ENCODE data around the gene NME2.
"Not testable (repeated sequence)": the region's sequence is repeated elsewhere in the genome, so short reads cannot be mapped to it uniquely, and the experiment has no call there.

The NME2 gene

DNA sequence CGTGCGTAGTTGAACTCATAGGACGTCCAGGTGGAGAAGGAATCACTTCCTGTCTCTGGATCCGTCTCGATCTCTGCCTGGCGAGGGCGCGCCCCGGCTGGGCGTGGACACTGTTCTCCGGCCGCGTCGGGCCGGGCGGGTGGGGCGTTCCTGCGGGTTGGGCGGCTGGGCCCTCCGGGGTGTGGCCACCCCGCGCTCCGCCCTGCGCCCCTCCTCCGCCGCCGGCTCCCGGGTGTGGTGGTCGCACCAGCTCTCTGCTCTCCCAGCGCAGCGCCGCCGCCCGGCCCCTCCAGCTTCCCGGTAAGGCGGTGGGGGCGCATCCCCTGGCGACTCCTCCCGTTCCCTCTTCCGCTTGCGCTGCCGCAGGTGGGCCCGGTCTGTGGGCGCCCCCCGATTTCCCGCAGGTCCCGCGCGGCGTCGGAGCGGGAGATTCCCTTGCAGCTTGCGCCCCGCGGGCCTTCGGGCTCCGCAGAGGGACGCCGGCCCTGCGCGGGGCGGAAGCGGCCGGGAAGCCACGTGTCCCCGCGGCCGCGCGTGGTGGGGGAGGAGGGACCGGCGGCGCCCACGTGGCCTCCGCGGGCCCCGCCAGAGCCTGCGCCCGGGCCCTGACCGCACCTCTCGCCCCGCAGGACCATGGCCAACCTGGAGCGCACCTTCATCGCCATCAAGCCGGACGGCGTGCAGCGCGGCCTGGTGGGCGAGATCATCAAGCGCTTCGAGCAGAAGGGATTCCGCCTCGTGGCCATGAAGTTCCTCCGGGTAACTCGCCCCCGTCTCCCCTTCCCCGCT, at the start of gene NME2:
TSS of gene NME2 (plus strand) at position 214 of the 789 bp plus-strand sequence. CDS start at position 634, 420 bp downstream.
- peak; percentile 58 for DNase-seq

DNA sequence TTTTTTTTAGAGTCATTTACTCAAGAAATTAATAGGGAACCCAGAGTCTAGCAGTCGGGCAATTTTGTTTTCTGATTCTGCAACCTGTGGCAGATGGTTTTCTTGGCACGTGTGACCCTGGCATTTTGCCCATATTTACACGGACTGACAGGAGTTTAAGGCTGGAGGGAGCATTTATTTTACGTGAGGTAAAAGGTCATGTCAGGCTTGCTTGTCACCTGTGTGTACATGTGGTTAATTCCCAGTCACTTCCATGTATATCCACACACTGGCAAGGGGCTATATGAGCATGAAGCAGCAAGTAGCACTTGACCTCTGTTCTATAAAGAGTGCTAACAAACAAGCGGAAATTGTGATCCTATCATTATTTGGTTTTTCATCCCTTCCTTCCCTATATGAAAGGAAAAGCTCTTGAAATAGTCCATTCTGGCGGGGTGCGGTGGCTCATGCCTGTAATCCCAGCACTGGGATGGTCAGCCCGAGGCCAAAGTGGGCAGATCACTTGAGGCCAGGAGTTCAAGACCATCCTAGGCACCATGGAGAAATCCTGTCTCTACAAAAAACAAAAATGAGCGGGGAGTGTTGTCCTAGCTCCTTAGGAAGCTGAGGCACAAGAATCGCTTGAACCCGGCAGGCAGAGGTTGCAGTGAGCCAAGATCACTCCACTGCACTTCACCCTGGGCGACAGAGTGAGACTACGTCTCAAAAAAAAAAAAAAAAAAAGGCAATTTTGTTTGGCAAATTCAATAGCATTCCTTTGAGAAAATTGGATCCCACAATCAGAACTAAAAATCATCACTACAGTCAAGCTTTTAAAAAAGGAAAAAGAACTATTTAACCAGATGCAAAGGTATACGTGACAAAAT, 47.6 kb upstream of the NME2 start:
- no peak for DNase-seq

DNA sequence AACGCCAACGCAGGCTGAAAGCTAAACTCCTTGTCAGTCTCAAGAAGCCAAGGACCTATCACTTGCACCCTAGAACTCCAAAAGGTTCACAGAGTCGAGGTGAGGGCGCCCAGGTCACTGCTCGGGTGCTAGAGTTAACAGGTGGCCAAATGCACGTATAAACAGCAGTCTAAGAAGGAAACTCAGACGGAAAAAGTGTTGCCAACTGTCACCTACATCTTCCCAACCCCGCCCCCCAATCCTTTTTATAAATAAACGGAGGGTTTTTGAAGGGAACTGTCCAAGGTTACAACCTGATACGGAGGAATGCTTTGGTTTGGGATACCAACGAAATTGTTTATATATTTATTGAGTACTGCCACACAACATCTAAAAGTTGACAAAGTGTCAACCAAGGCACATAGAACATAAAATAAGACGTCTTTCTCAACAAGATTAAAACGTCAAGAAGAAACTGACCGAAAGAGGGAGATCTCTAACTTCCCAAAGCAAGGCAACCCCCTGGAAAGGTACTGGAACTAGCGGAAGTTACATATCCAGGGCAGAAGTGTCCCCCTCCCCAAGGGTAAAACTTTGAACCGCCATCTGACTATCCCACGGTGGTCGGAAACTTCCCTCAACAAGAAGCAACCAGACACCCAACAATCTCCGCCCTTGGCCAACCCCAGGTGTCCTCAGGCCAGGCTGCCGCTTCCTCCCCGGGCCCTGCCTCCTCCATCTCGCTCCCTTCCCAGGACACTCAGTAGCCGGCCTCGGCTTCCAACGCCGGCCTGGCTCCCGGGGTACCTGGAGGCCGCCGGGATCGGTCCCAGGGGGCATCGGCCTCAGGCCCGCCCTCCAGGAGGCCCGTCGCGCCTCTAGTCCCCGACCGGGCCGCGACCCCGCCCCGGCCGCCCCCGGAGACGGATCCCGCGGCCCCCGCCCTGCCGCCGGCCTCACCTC, 46.5 kb upstream of the NME2 start:
- DNase-seq = peak; percentile 25

DNA sequence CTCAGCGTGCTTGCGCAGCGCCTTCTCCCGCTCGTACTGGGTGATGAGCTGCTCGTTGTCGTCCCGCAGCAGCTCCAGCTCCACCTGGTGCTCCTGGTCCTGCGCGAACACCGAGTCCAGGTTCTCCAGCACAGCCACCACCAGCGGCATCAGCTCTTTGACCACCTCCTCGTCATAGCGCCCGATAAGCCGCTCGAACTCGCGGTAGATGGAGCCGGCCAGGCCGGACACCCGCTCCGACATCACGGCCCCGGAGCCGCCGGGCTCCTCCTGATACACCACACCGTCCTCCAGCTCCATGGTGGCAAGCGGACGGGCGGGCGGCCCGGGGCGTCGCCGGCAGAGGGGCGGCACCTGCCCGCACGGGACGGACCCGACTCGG, 45.9 kb upstream of the NME2 start:
- peak; percentile 42 for DNase-seq

DNA sequence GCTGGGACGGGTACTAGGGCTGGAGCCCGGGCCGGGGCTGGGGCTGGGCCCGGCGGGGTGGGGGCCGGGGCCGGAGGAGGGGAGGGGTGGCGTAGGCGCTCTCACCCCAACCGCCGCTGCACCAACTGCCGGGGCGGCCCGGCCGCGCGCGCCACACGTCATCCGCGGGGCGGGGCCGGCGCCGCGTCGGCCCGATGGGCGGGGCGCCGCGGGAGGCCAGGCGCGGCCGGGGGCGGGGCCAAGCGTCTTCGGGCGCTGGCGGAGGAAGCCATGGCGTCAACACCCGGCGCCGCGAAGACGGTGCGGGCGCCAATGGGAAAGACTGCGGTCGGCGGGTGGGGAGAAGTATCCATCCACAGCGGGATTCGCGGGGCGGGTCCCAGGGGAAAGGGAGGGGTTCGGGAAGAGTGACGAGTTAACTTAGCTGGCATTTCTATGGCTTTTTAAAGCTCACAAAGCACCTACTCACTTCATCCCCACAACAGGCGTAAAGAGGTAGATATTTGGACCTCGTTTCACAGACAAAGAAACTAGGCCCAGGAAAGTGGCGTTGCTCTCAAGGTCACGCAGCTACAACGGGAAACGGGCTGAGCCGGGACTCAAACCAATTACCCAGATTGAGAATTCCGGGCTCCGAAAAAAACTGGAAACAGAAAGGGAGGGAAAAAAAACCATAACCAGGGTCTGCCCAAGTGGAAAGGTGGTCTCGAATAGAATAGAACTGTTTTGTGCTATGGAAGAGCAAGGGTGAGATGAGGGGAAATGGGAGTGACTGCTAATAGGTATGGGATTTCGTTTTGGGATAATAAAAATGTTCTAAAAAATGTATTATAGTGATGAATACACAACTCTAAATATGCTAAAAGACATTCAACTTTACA, 45.2 kb upstream of the NME2 start, which contains the start of gene SPAG9:
TSS of gene SPAG9 (minus strand) at position 130 of the 881 bp plus-strand sequence. CDS start 212 bp downstream, outside the sequence.
- peak; percentile 91 for DNase-seq

DNA sequence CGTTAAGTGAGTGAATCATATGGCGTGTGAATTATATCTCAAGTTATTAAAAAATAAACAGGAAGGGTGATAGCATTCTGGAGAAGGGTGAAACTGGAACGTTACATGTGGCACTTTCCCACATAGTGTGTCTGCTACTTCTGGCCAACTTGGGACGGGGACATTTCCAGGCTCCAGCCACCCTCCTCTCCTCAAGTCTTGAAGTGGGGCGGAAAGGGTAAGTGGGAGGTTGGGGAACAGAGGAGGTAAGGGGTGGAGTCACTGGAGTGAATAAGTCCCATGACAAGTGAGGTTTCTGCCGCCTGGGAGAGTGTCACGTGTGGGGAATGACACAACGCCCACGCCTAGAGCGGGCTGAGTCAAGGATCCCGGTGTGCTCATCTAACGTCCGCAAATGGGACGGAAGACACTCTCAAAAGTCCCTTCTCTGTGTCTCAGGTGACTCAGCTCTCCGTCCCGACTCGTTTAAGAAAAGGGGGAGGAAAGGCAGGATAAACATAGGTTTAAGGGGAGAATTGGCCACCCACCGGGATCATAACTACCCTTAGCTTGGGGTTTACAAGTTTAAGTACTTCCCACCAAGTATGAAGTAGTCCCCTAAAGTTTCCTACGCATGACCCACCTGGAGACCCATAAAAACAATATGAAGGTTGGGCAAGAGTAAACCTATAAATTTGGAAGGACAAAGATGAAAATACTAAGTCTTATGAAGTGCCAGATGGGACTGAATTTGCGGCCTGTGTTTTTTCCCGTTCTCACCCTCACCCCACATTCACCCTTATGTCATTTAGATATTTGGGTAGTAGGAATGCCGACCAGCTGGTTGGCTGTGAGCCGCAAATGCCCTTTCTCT, 44.4 kb upstream of the NME2 start:
- DNase-seq = peak; percentile 85

DNA sequence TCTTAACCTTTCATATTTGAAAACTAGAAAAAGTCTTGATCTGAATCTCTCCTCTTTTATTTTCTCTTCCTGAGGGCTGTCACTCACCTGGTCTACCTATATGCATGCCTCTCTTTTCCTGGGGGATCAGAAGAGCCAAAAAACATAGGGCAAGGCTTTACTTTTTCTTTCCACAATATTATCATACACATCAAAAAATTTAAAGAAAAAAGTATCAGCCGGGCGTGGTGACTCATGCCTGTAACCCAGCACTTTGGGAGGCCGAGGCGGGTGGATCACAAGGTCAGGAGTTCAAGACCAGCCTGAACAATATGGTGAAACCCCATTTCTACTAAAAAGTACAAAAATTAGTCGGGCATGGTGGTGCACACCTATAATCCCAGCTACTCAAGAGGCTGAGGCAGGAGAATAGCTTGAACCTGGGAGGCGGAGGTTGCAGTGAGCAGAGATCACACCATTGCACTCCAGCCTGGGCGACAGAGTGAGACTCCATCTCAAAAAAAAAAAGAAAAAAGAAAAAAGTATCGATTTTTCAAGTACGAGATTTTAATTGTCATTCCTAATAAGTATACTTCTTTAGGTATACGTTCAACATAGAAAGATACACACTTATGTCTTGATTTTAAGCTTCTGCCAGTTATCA, 43.6 kb upstream of the NME2 start:
- not testable (repeated sequence) for DNase-seq

DNA sequence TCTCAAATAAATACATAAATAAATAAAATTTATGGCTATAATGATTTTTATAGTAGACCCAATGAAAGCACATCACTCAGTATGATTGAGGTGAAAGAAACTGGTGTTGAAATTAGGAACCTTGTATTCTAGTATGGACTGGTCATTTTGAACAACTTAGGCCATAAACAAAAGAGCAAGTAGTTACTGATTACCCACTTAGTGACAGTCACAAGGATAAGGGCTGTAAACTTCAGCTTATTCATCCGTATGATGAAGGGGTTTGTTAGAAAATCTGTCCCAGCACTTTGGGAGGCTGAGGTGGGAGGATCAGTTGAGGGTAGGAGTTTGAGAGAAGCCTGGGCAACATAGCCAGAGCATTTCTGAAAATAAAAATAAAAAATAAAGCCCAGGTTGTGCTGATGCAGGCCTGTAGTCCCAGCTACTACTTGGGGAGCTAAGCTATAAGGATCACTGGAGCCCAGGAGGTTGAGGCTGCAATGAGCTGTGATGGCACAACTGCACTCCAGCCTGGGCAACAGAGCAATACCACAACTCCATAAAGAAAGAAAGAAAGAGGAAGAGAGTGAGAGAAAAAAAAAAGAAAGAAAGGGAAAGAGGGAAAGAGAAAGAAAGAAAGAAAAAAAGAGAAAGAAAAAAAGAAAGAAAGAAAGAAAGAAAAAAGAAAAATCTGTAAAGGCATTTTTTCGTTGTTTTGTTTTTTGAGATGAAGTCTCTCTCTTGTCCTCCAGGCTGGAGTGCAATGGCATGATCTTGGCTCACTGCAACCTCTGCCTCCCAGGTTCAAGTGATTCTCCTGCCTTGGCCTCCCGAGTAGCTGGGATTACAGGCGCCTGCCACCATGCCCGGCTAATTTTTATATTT, 41.3 kb upstream of the NME2 start:
- no peak for DNase-seq

DNA sequence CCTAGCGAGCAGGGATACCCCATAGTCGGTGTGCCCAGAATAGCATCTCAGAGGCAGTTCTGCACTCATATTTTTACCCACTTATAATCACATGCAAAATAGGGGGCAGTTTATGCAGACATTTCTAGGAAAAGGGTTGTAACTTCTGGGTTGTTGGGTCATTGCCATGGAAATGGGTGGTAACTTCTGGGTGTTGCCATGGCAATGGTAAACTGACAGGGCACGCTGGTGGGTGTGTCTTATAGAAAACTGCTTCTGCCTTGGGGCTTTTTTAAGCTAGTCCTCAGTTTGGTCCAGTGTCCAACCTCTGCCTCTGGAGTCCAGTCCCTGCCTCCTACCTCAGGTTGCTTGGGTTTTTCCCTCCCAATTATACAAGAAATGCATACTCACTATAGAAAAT, 38.1 kb upstream of the NME2 start:
- DNase-seq = peak; percentile 61

DNA sequence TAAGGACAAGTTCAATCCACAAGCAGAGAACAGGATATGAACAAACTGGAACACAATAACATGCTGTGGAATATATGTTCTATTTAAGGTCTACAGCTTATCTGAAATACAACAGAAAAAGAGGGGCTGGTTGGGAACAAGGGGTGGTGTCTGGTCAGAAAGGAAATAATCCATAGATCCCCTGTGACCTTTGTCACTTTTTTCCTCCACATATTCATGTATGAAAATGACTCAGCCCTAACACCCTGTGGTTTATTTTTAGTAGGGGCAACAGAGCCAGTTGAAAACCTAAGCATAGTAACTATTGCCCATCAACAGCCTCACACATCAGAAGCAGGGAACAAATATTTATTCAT, 33.3 kb upstream of the NME2 start:
- DNase-seq = no peak

DNA sequence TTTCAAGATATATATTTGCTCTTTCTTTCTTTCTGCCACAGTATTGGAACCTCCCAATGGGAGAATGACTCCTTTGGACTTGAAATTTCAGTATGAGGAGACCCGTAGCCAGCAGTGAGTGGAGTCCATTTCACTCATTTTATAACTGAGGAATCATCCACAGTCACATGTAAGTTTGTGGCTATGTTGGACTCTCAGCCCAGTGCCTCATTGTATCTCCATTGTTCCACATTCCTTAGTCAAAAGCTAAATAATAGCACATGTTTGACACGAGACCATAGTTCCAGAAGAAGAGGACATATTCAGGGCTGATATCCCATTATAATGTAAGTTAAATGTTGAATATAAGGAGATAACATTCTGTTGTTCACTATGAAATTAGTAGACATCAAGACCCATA, 32.8 kb upstream of the NME2 start:
- no peak for DNase-seq

DNA sequence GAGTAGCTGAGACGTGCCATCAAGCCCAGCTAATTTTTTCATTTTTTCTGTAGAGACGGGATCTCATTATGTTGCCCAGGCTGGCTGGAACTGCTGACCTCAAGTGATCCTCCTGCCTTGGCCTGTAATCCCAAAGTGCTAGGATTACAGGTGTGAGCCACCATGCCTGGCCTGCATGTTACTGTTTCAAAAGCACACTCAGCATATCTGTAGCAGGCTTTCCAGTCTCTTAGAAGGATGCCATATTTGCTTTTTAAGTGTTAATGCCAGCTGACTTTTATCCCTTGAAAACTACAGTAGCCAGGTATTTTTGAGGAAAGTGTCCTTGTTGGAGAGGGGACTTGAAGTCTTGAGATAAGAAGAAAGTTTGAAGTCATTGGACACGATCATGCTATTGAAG, 30.3 kb upstream of the NME2 start:
- no peak for DNase-seq

DNA sequence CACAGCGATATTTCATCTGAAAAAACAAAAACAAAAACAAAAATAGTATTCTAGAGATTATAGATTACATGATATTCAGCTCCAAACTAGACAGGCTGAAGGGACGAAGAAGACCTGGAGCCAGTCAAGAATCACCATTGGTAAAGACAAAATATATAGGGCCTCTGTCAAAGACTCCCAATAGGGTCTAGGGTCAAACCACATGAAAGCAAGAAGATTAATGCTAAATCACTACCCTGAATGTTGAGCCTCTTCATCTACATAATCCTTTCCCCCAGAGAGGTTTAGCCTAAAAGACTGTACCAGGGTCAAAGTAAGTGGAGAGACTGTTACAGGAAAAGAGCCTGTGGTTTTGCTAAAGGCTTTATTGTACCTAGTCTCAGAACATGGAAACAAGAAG, 23.6 kb upstream of the NME2 start:
- no peak for DNase-seq

DNA sequence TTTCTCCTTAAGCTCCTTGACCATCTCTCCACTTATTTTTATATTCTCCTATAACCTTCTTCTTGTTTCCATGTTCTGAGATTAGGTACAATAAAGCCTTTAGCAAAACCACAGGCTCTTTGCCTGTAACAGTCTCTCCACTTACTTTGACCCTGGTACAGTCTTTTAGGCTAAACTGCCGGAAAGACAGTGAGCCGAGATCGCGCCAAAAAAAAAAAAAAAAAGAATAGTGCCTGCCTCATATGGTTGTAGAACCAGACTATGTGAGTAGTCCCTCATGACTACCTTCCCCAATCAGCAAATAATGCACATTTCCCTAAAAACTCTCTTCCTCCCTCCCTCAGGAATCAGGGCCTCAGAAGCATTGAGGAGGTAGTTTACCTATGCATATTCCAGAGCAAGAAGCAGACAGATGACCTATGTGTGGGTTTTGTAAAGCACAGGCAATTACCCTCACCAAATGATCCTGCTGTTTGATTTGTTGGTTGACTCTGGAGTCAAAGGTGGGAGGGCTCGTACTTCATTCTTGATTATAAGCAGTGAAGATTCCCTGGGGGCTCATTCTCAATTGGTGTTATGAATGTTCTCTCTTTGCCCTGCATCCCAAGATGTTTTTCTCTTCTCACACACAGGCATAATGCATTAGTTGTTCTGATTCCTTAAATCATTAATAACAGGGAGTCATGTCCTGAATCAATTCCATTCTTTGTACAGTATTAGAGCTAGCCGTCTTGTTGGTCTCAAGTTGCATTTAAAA, 21.8 kb upstream of the NME2 start:
- DNase-seq = no peak

DNA sequence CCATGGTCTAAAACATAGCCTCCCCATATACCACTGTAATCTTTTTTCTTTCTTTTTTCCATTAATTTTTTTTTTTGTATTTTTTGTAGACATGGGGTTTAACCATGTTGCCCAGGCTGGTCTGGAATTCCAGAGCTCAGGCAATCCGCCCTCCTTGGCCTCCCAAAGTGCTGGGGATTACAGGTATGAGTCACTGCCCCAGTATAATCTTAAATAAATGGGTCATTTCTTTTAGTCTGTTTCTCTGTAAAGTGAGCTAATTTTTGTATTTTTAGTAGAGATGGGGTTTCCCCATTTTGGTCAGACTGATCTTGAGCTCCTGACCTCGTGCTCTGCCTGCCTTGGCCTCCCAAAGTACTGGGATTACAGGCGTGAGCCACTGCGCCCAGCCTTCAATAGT, 18.6 kb upstream of the NME2 start:
- DNase-seq = no peak

DNA sequence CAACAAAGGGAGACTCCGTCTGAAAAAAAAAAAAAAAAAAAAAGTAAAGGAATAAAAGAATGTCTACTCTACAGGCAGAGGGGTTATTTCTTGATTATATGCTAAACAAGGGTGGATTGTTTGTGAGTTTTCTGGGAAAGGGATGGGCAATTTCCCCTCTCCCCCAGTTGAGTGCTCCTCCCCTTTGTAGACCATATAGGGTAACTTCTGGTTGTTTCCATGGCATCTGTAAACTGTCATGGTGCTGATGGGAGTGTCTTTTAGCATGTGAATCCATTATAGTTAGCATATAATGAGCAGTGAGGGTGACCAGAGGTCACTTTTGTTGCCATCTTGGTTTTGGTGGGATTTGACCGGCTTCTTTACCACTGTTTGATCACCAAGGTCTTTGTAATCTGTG, 17.0 kb upstream of the NME2 start:
- DNase-seq = no peak

DNA sequence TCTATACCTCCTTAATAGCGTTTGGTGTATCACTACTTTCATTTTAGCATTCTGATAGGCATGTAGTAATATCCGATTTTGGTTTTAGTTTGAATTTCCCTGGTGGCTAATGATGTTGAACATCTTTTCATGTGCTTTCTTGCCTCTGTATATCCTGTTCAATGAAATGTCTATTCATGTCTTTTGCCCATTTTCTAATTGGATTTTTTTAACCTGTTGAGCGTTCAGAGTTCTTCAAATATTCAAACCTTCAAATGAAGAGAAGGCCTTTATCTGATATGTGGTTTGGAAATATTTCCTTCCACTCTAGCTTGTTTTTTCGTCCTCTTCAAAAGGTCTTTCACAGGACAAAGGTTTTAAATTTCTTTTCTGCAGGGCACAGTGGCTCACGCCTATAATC, 15.3 kb upstream of the NME2 start:
- DNase-seq = no peak

DNA sequence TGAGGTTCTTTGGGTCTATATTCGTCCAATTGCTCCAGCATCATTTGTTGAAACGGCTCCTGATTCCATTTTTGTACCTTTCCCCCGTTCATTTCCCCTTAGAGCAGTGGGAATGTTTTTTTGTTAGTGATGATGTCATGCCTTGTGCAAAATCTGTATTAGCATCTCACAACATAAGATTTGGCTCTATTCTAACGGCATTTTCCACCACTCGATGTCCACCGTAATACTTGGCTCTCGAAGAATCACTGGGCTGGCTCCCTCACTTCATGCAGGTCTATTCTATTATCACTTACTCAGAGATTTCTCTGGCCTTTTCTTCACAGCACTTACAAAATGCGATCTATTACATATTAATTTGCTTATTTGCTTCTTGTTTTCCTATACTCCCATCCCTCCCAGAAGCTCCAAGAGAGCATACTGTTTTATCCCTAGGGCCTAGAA, 13.4 kb upstream of the NME2 start:
- no peak for DNase-seq

Data from CD4-positive, alpha-beta T cell treated with Interferon gamma for 1 hour (primary cell).